Measurements from ENCODE around the gene SLC17A2.

- TF ChIP-seq CTCF (IDR thresholded peaks at IDR 0.05) (no peak), EP300 (IDR thresholded peaks at IDR 0.05) (no peak), POLR2AphosphoS5 (IDR thresholded peaks at IDR 0.05) (no peak), POLR2A (IDR thresholded peaks at IDR 0.05; ENCODE audit: low read depth) (no peak)
These were observed 4.3 kb upstream of the SLC17A2 start for GRCh38 chr6:25934735-25935313.

Measured in esophagus muscularis mucosa (tissue), 4 donors.